Stimulated activated CD4-positive, alpha-beta T cell treated with anti-CD3 and anti-CD28 coated beads, Interleukin-15, amount 100 ng/mL, for 24 hours (primary cell): ENCODE measurements around the gene PPP4R4.

Source experiments
- DNase-seq: peaks from one replicate; pipeline ENCODE4 v3.0.0-alpha.2; 2020

The PPP4R4 gene

GRCh38 chr14:94312481-94313246, 138.5 kb downstream of the PPP4R4 start:
- DNase-seq = no peak

GRCh38 chr14:94313991-94314655, 140.0 kb downstream of the PPP4R4 start:
- DNase-seq = no peak

GRCh38 chr14:94314890-94315289, 140.8 kb downstream of the PPP4R4 start:
- DNase-seq = no peak

- no peak for DNase-seq
These were observed 142.6 kb downstream of the PPP4R4 start for GRCh38 chr14:94316692-94317091.

GRCh38 chr14:94317259-94317658, 143.1 kb downstream of the PPP4R4 start:
- no peak for DNase-seq

GRCh38 chr14:94320243-94320642, 146.1 kb downstream of the PPP4R4 start:
- no peak for DNase-seq

- DNase-seq = no peak
These were observed 147.5 kb downstream of the PPP4R4 start for GRCh38 chr14:94321421-94322271.

- no peak for DNase-seq
These were observed 148.8 kb downstream of the PPP4R4 start, which contains the start of gene SERPINA6 for GRCh38 chr14:94322648-94323570. Gene SERPINA6 (minus strand): TSS chr14:94323336. CDS start chr14:94314648, 8,688 bp downstream.

- DNase-seq = no peak
These were observed 154.1 kb downstream of the PPP4R4 start for GRCh38 chr14:94328196-94328595.
